NCI-H1436 treated with DMSO at 0.1 percent for 48 hours (cell line): ENCODE measurements around the gene C1orf210.

Experiments used
- DNase-seq: peaks from one replicate; lab custom pipeline; 2025; lab: John Stamatoyannopoulos, UW

Gene C1orf210

GRCh38 chr1:43285269-43285990 lies at the start of gene C1orf210:
TSS of gene C1orf210 (minus strand) at chr1:43285581. CDS start at chr1:43283270, 2,311 bp downstream.
- no peak for DNase-seq

DNA sequence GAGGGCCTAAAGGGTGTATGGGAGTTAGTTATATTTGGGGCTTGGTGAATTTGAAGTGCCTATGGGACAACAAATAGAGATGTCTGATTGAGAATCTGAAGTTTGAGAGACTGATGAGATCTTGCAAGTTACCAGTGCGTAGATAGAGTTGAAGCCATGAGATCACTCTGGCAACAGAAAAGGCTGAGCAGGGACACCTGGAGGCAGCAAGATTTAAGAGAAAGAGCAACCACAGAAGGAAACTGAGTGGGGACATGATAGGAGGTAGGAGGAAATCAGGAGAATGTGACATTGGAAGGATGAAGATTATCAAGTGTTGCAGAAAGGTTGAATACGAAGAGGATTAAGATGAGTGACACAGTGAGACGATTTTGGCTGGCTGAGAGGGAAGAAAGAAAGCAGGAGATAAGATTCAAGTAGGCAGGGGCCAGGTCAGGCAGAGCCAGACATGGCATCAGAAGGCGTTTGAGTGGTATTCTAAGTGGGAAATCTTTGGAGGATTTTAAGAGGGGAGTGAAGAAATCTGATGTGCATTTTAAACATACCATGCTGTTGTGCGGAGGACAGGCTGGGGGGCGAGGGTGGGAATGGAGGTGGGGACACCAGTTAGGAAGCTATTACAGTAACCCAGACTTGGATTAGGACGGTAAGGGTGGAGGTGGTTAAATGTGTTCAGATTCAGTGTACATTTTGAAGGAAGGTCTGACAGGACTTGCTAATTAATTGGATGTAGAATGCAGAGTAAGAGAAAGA lies 49.2 kb upstream of the C1orf210 start:
- DNase-seq, result no peak

DNA sequence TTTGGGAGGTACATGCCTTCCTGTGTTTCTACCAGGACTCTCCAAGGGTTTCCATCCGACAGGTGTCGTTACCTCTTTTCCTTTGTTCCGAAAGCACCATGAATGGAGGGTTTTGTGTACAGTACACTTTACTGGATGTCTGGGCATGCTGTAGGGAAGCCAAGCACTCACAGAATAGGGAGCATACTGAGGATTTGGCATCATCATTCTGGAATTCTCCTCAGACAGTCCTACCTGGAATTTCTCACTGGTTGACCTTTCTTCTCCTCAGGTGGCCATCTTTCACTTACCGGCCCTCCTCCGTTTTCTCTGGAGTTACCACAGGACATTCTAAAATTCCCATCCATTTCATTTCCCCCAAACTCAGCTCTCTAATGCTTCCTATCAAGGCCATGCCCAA lies 46.3 kb upstream of the C1orf210 start:
- DNase-seq, result no peak

- DNase-seq, result no peak
Observed at GRCh38 chr1:43329995-43330751, 44.8 kb upstream of the C1orf210 start.

GRCh38 chr1:43327549-43328292 lies 42.3 kb upstream of the C1orf210 start:
- DNase-seq, result no peak

- no peak for DNase-seq
Observed at GRCh38 chr1:43325381-43325780, 40.0 kb upstream of the C1orf210 start.

DNA sequence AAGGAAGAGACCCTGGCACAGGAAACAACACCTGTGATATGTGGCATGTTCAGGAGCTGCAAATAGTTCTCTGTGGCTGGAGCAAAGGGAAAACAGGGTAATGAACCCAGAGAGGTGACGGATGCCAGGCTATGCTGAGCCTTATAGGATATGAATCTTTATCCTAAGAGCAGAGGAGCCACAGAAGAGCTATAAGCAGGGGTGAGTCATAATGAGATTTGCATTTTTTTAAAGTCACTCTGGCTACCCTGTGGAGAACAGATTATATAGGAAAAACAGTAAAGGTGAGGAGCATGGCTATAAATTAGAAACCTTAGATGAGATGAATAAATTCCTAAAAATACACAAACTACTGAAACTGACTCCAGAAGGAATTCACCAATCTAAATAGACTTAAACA lies 39.4 kb upstream of the C1orf210 start:
- no peak for DNase-seq

DNA sequence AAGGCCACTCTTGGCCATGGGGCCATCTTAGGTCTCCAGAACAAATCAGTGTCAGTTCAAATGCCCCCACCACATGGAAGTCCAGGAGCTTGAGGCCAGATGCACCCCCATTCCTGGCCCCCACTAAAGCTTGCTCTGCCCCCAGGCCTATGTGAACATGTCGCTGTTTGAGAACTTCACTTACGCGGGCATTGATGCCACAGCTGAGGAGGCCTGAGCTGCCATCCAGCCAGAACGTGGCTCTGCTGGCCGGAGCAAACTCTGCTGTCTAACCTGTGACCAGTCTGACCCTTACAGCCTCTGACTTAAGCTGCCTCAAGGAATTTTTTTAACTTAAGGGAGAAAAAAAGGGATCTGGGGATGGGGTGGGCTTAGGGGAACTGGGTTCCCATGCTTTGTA lies 37.1 kb upstream of the C1orf210 start:
- DNase-seq, result no peak

GRCh38 chr1:43321331-43321891 lies 36.0 kb upstream of the C1orf210 start:
- DNase-seq, result no peak

DNA sequence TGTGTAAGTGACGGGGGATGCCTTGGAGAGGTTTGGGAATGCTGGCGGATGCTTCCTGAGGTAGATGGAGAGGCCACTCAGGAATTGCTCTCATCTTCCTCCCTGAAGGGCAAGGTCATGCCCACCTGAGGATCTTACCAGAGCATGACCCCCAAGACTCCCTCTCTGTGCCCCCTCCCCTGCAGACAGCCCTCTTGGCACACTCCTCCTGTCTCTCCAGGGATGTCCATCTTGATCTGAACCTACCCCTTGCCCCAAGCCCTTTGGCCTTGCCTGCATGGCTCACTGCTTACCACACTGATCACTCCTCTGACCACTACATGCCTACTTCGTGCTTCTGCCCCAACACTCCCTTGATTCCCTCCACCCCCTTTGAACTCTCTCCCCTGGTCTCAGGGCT lies 34.4 kb upstream of the C1orf210 start:
- no peak for DNase-seq

DNA sequence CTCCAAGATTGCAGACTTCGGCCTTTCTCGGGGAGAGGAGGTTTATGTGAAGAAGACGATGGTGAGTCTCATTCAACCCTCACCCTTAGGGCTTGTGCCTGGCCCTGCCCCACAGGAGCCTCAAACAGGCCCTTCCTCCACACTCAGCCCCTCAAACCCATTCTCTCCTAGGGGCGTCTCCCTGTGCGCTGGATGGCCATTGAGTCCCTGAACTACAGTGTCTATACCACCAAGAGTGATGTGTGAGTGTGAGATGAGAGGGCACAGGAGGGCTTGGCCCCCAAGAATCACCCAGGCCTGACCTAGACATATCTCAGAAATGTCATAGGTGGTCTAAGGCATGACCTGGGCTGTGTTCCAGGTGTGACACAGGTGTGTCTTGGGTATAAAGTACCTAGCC lies 33.9 kb upstream of the C1orf210 start:
- DNase-seq, result no peak

GRCh38 chr1:43318831-43319230 lies 33.5 kb upstream of the C1orf210 start:
- no peak for DNase-seq

DNA sequence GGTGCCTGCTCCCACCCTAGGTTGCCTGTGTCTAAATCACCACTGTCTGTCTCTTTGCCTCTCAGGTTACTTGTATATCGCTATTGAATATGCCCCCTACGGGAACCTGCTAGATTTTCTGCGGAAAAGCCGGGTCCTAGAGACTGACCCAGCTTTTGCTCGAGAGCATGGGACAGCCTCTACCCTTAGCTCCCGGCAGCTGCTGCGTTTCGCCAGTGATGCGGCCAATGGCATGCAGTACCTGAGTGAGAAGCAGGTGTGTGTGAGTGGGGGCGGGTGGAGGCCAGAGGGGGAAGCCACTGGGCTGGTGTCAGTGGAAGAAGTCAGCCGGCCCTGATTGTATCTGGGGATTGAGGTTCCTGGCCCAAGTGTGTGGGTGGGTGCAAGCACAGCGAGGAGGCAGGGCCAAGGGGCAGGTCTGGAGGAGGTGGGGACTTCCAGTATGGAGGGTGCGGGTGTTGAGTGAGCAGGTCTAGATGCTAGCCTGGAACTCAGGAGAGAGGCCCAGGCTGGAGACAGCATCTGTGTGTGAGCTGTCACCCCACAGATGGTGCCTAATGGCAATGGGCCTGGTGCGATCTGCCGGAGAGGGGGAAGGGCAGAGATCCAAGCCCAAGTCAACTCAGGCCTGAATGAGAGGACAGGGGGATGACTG lies 32.6 kb upstream of the C1orf210 start:
- DNase-seq, result no peak

GRCh38 chr1:43316738-43317520 lies 31.5 kb upstream of the C1orf210 start:
- DNase-seq, result no peak

GRCh38 chr1:43315963-43316737 lies 30.8 kb upstream of the C1orf210 start:
- no peak for DNase-seq

DNA sequence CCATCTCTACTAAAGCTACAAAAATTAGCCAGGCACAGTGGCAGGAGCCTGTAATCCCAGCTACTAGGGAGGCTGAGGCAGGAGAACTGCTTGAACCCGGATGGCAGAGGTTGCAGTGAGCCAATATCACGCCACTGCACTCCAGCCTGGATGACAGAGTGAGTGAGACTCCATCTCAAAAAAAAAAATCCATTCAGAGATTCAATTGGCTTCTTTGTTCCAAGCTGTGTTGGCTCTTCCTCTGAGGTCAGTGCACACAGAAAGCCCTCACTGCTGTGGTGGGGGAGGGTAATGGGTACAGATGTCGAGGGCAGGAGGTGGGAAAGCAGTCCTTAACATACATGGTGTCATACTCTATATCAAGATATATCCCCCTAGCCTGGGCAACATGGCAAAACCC lies 30.1 kb upstream of the C1orf210 start:
- no peak for DNase-seq

DNA sequence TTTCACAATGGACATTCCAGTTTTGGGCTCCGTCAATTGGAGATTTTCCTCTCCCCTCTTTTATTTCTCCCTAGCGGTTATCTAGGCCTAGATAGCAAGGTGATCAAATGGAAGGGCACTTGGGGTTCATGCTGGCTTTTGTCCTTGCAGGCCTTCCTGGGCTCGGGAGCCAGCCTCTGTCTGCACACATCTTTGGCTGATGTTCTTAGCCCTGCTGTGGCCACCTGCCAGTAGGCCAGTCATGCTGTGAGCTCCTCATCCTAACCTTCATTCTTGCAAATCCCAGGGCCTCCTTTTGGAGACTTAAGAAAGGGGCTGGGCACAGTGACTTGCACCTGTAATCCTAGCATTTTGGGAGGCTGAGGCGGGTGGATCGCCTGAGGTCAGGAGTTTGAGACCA lies 28.9 kb upstream of the C1orf210 start:
- no peak for DNase-seq

DNA sequence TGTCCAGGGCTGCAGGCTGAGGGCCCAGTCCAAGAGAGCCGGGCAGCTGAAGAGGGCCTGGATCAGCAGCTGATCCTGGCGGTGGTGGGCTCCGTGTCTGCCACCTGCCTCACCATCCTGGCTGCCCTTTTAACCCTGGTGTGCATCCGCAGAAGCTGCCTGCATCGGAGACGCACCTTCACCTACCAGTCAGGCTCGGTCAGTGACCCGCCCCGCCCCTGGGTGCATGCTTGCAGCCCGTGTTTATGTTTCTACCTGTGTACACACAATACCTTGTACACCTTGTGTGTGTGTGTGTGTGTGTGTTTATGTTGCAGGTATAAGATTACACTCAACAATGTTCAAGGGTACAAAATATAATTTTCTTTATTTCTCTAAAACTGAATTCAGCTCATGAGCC lies 28.4 kb upstream of the C1orf210 start:
- DNase-seq, result no peak

- no peak for DNase-seq
Observed at GRCh38 chr1:43312663-43313515, 27.5 kb upstream of the C1orf210 start.
